Measurements from ENCODE around the gene EFCAB6. TPM values are rescaled to one million over a fixed set of nuclear protein-coding genes. Genes with fewer than 3 reads are reported as not detected.

The EFCAB6 gene
- total and polyA plus RNA-seq, 2 donors (not counting 3 experiments of a cell fraction or from before 2014, with no cell fraction given), result 0.07 to 0.31 TPM

DNA sequence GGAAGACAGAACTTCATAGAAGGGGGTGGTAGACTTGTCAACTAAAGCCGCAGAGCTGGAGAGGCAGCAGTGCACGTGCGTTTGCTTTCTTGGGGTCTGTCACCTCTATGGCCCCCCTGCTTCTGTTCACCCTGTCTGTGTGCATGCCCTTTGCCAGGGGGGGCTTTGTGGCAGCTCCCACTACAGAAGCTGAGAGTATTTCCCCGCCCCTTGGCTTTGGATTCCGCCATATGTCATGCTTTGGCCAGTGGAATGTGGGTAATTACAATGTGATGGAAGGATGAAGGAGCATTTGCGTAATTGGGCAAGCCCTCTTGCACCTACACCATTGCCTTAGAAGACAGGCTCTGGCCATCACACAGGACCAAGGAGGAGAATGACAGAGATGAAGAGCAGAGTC, 247.2 kb downstream of the EFCAB6 start:
- Histone ChIP-seq H3K4me3 (replicated peaks in 1 of 3; ENCODE audit: insufficient read depth in 1 of 3, low read depth in 1 of 3, low read length in 3 of 3) (no peak overlapping the region), H4K20me1 (replicated peaks; ENCODE audit: control insufficient read depth, extremely low read depth, insufficient read depth, low read length) (no peaks in the 10 kb centered on the region), H3K9me3 (replicated peaks; ENCODE audit: control insufficient read depth, insufficient read depth, low read length) (no peaks in the 10 kb centered on the region), H3K9me1 (replicated peaks; ENCODE audit: control insufficient read depth, extremely low read depth, insufficient read depth, low read length) (no peaks in the 10 kb centered on the region), H3K9ac (replicated peaks; ENCODE audit: extremely low read depth, insufficient read depth, low read length) (no peak overlapping the region), H3K27me3 (ENCODE audit: control insufficient read depth in 2 of 2, insufficient read depth in 2 of 2, low read length in 2 of 2) (no peaks in the 10 kb centered on the region), H2AFZ (ENCODE audit: low read depth, low read length) (no peak overlapping the region), H3K4me1 (ENCODE audit: control insufficient read depth, extremely low read depth, insufficient read depth, low read length) (no peaks in the 10 kb centered on the region), H3K4me2 (ENCODE audit: insufficient read depth, low read length) (no peak overlapping the region), H3K79me2 (ENCODE audit: control insufficient read depth, insufficient read depth, low read length) (no peaks in the 10 kb centered on the region), H3K27ac (ENCODE audit: insufficient read depth, low read depth, low read length) (no peak overlapping the region), H3K36me3 (ENCODE audit: control insufficient read depth in 2 of 2, extremely low read depth in 1 of 2, insufficient read depth in 2 of 2, low read length in 2 of 2) (no peaks in the 10 kb centered on the region)
- dilution Hi-C loops (cut with MboI; ENCODE audit: extremely low pct_ligation_motif_present, low sequenced_read_pairs), result no loop called here
- TF ChIP-seq MYC (IDR thresholded peaks at IDR 0.05; ENCODE audit: low read depth, low read length), result no peak
- no peak for TF ChIP-seq GATA2 (IDR thresholded peaks at IDR 0.05; ENCODE audit: insufficient read depth, insufficient read length, low read depth, low read length)
- no peak for TF ChIP-seq POLR2A (IDR thresholded peaks at IDR 0.05; ENCODE audit: low read depth, low read length)
- TF ChIP-seq POLR2AphosphoS5 (IDR thresholded peaks at IDR 0.05; ENCODE audit: insufficient read depth, low read depth, low read length), result no peak
- TF ChIP-seq, protein P1, sequence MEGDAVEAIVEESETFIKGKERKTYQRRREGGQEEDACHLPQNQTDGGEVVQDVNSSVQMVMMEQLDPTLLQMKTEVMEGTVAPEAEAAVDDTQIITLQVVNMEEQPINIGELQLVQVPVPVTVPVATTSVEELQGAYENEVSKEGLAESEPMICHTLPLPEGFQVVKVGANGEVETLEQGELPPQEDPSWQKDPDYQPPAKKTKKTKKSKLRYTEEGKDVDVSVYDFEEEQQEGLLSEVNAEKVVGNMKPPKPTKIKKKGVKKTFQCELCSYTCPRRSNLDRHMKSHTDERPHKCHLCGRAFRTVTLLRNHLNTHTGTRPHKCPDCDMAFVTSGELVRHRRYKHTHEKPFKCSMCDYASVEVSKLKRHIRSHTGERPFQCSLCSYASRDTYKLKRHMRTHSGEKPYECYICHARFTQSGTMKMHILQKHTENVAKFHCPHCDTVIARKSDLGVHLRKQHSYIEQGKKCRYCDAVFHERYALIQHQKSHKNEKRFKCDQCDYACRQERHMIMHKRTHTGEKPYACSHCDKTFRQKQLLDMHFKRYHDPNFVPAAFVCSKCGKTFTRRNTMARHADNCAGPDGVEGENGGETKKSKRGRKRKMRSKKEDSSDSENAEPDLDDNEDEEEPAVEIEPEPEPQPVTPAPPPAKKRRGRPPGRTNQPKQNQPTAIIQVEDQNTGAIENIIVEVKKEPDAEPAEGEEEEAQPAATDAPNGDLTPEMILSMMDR (IDR thresholded peaks at IDR 0.05; ENCODE audit: extremely low read depth in 1 of 2, insufficient read depth in 1 of 2, low read depth in 1 of 2, low read length in 2 of 2), result no peak
- TF ChIP-seq, protein P2, sequence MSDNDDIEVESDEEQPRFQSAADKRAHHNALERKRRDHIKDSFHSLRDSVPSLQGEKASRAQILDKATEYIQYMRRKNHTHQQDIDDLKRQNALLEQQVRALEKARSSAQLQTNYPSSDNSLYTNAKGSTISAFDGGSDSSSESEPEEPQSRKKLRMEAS (IDR thresholded peaks at IDR 0.05; ENCODE audit: insufficient read depth, insufficient read length), result no peak
- no peak for TF ChIP-seq FOS (IDR thresholded peaks at IDR 0.05; ENCODE audit: borderline replicate concordance, insufficient read depth, low read length)
- TF ChIP-seq JUN (IDR thresholded peaks at IDR 0.05; ENCODE audit: borderline replicate concordance, insufficient read depth, insufficient read length, low read depth), result no peak
- no peak for TF ChIP-seq EZH2 (IDR thresholded peaks at IDR 0.05; ENCODE audit: borderline replicate concordance, low read depth, low read length, severe bottlenecking)
- no TSS peak for BruUV-seq (replicated peaks)
- FAIRE-seq (no peak), DNase-seq (ENCODE audit: low read depth, low spot score) (no peak)
- CTCF ChIA-PET, result no interaction called here
- intact Hi-C loops (cut with micrococcal nuclease), result no loop called here
- POLR2A ChIA-PET, result no interaction called here

Measured in endothelial cell of umbilical vein (primary cell).